H1 (cell line): ENCODE results near the gene OR51G2. TPM values are rescaled to one million over a fixed set of nuclear protein-coding genes. Genes with fewer than 3 reads are reported as not detected.

Experiments
- CTCF ChIA-PET: fragments of 300-600 bp; sonication (Branson Sonifier 250); formaldehyde crosslinking; loops from one replicate; lab custom pipeline; 2021; ENCODE audit not compliant: partially characterized antibody; lab: Charles Lee
- POLR2A ChIA-PET: fragments of 300-600 bp; sonication (Branson Sonifier 250); formaldehyde crosslinking; loops from one replicate; lab custom pipeline; 2021; ENCODE audit warnings: inconsistent platforms; ENCODE audit not compliant: partially characterized antibody; lab: Charles Lee
- DNase-seq, 2 experiments: peaks; one replicate each; pipeline versions ENCODE4 v3.0.0 to v3.0.0-alpha.2; 2010 to 2022; ENCODE audit warnings: low spot score in 2 of 2, low read depth in 1 of 2, mixed read lengths in 1 of 2
- FAIRE-seq: peaks from 2 replicates; lab custom pipeline; 2011; peaks lifted over from hg19 to GRCh38; lab: Jason Lieb, UNC
- H2AFZ ChIP-seq: 2 replicates; pipeline ENCODE4 v1.8.1; 2012; ENCODE audit warnings: low read length, inconsistent platforms
- H2AK5ac ChIP-seq: 2 replicates; pipeline ENCODE4 v1.6.1; 2013; ENCODE audit warnings: low read depth, low read length
- H2BK120ac ChIP-seq: replicated peaks from 2 replicates; pipeline ENCODE3; 2013; ENCODE audit warnings: low read depth, low read length, inconsistent platforms
- H2BK12ac ChIP-seq: 2 replicates; pipeline ENCODE4 v1.6.1; 2013; ENCODE audit warnings: low read depth, low read length
- H2BK15ac ChIP-seq: 2 replicates; pipeline ENCODE4 v1.6.1; 2013; ENCODE audit warnings: low read length
- H2BK20ac ChIP-seq: 2 replicates; pipeline ENCODE4 v1.6.1; 2013; ENCODE audit warnings: low read length
- H2BK5ac ChIP-seq: 2 replicates; pipeline ENCODE4 v1.6.1; 2013; ENCODE audit warnings: low read depth, low read length
- H3K14ac ChIP-seq: 2 replicates; pipeline ENCODE4 v1.6.1; 2013; ENCODE audit warnings: inconsistent platforms; ENCODE audit not compliant: insufficient read length
- H3K18ac ChIP-seq: 2 replicates; pipeline ENCODE4 v1.6.1; 2013; ENCODE audit warnings: low read length; ENCODE audit errors: extremely low read depth
- H3K23ac ChIP-seq: 2 replicates; pipeline ENCODE4 v1.6.1; 2013; ENCODE audit warnings: inconsistent platforms; ENCODE audit not compliant: insufficient read length
- H3K23me2 ChIP-seq: 2 replicates; pipeline ENCODE4 v1.6.1; 2013; ENCODE audit warnings: low read depth, low read length
- H3K27ac ChIP-seq: 2 replicates; pipeline ENCODE4 v1.6.1; 2011; ENCODE audit warnings: low read depth, low read length, inconsistent platforms
- H3K27me3 ChIP-seq, 4 experiments: replicated peaks in 1 of 4; 1 replicate in 1 of 4; 2 replicates in 3 of 4; pipeline versions ENCODE4 v1.6.1 to v1.8.1; 2011 to 2013; ENCODE audit warnings: low read length in 3 of 4, mild to moderate bottlenecking in 3 of 4, inconsistent platforms in 2 of 4, mixed read lengths in 2 of 4, moderate library complexity in 1 of 4; ENCODE audit not compliant: control insufficient read depth in 3 of 4, insufficient read depth in 3 of 4; ENCODE audit errors: extremely low read depth in 1 of 4
- H3K36me3 ChIP-seq, 4 experiments: 2 replicates each; pipeline versions ENCODE4 v1.6.1 to v1.8.1; 2011 to 2013; ENCODE audit warnings: mild to moderate bottlenecking in 4 of 4, low read length in 3 of 4, moderate library complexity in 2 of 4, control low read depth in 1 of 4, inconsistent platforms in 1 of 4; ENCODE audit not compliant: insufficient read depth in 4 of 4, control insufficient read depth in 2 of 4
- H3K4ac ChIP-seq: replicated peaks from 2 replicates; pipeline ENCODE3; 2013; ENCODE audit warnings: low read length, low read depth, mixed read lengths, inconsistent platforms; ENCODE audit not compliant: insufficient read length
- H3K4me1 ChIP-seq, 4 experiments: replicated peaks in 1 of 4; 1 replicate in 1 of 4; 2 replicates in 3 of 4; pipeline versions ENCODE4 v1.6.1 to v1.8.1; 2011 to 2013; ENCODE audit warnings: low read length in 3 of 4, inconsistent platforms in 2 of 4, mixed read lengths in 1 of 4; ENCODE audit not compliant: insufficient read depth in 4 of 4, control insufficient read depth in 3 of 4
- H3K4me2 ChIP-seq, 2 experiments: 2 replicates each; pipeline versions ENCODE4 v1.6.1 to v1.8.1; 2011 to 2013; ENCODE audit warnings: low read depth in 2 of 2, low read length in 2 of 2, control low read depth in 1 of 2, inconsistent platforms in 1 of 2, mild to moderate bottlenecking in 1 of 2; ENCODE audit not compliant: insufficient read depth in 1 of 2
- H3K4me3 ChIP-seq, 4 experiments: fragments of 200-600, 300-600 bp in 1 of 4; sonication (generic), shearing (Covaris generic), sonication (Bioruptor Twin) in 1 of 4; 2 replicates each; pipeline versions ENCODE4 v1.5.1 to v1.8.1; 2011 to 2016; ENCODE audit warnings: low read length in 4 of 4, low read depth in 3 of 4, control low read depth in 2 of 4, inconsistent platforms in 2 of 4, mild to moderate bottlenecking in 2 of 4, mixed read lengths in 1 of 4, moderate library complexity in 1 of 4; ENCODE audit not compliant: insufficient read depth in 2 of 4; ENCODE audit errors: extremely low read depth in 1 of 4
- H3K56ac ChIP-seq: replicated peaks from 2 replicates; pipeline ENCODE3; 2013; ENCODE audit warnings: low read depth, mild to moderate bottlenecking, mixed read lengths, low read length, inconsistent platforms; ENCODE audit not compliant: insufficient read length
- H3K79me1 ChIP-seq: 2 replicates; pipeline ENCODE4 v1.6.1; 2013; ENCODE audit warnings: low read depth, low read length, control low read depth
- H3K79me2 ChIP-seq, 2 experiments: 2 replicates each; pipeline versions ENCODE4 v1.6.1 to v1.8.1; 2012 to 2013; ENCODE audit warnings: low read length in 2 of 2, mild to moderate bottlenecking in 2 of 2, inconsistent platforms in 1 of 2; ENCODE audit not compliant: insufficient read depth in 2 of 2, control insufficient read depth in 1 of 2
- H3K9ac ChIP-seq, 4 experiments: replicated peaks in 1 of 4; 1 replicate in 1 of 4; 2 replicates in 3 of 4; pipeline versions ENCODE4 v1.6.1 to v1.8.1; 2011 to 2013; ENCODE audit warnings: low read depth in 3 of 4, low read length in 3 of 4, control low read depth in 2 of 4, mild to moderate bottlenecking in 2 of 4, moderate library complexity in 2 of 4, inconsistent platforms in 1 of 4; ENCODE audit errors: extremely low read depth in 1 of 4
- H3K9me3 ChIP-seq, 2 experiments: 2 replicates each; pipeline versions ENCODE4 v1.6.1 to v1.8.1; 2012 to 2013; ENCODE audit warnings: mild to moderate bottlenecking in 2 of 2, moderate library complexity in 2 of 2, control low read depth in 1 of 2, inconsistent platforms in 1 of 2, low read depth in 1 of 2, low read length in 1 of 2, mixed read lengths in 1 of 2; ENCODE audit not compliant: insufficient read depth in 2 of 2
- H4K20me1 ChIP-seq, 2 experiments: replicated peaks in 1 of 2; 2 replicates each; pipeline versions ENCODE3 to v1.8.1; 2011 to 2013; ENCODE audit warnings: inconsistent platforms in 2 of 2, low read length in 2 of 2, mild to moderate bottlenecking in 1 of 2; ENCODE audit not compliant: insufficient read depth in 2 of 2, control insufficient read depth in 1 of 2
- H4K5ac ChIP-seq: 2 replicates; pipeline ENCODE4 v1.6.1; 2013; ENCODE audit warnings: low read length, low read depth, mixed read lengths, inconsistent platforms; ENCODE audit not compliant: insufficient read length
- H4K8ac ChIP-seq: 2 replicates; pipeline ENCODE4 v1.8.0; 2013; ENCODE audit warnings: mild to moderate bottlenecking, moderate library complexity, low read length, inconsistent platforms; ENCODE audit not compliant: insufficient read depth; ENCODE audit errors: extremely low read depth
- H4K91ac ChIP-seq: replicated peaks from 2 replicates; pipeline ENCODE3; 2013; ENCODE audit warnings: low read length, mixed read lengths, inconsistent platforms; ENCODE audit not compliant: insufficient read length
- ASH2L ChIP-seq: fragments of 200-600, 300-600 bp; sonication (generic); IDR thresholded peaks from one replicate; pipeline ENCODE4 v1.7.1; 2017; ENCODE audit warnings: low read length
- ATF2 ChIP-seq: IDR thresholded peaks from 2 replicates; pipeline ENCODE4 v1.6.1; 2012; ENCODE audit warnings: low read length, inconsistent platforms
- E2F6 ChIP-seq: IDR thresholded peaks from 2 replicates; pipeline ENCODE4 v1.6.1; 2012; ENCODE audit warnings: inconsistent platforms
- HDAC2 ChIP-seq, 2 experiments: fragments of 300-600 bp in 1 of 2; sonication (generic) in 1 of 2; IDR thresholded peaks; 2 replicates each; pipeline ENCODE4 v1.6.1; 2011 to 2012; ENCODE audit warnings: low read depth in 2 of 2, low read length in 2 of 2, mild to moderate bottlenecking in 2 of 2, moderate library complexity in 2 of 2, borderline replicate concordance in 1 of 2, inconsistent platforms in 1 of 2
- JUN ChIP-seq: IDR thresholded peaks from 2 replicates; pipeline ENCODE4 v1.6.1; 2011; ENCODE audit warnings: low read depth, mild to moderate bottlenecking, improper control_type of control experiment, low read length
- JUND ChIP-seq: IDR thresholded peaks from 2 replicates; pipeline ENCODE4 v1.6.1; 2011; ENCODE audit warnings: mild to moderate bottlenecking, improper control_type of control experiment, low read length
- KDM4A ChIP-seq: IDR thresholded peaks from one replicate; pipeline ENCODE4 v1.7.1; 2012; ENCODE audit warnings: low read depth, mild to moderate bottlenecking, moderate library complexity, low read length, inconsistent platforms; ENCODE audit not compliant: severe bottlenecking
- POU5F1 ChIP-seq: IDR thresholded peaks from 2 replicates; pipeline ENCODE4 v1.6.1; 2011; ENCODE audit warnings: low read depth, mild to moderate bottlenecking, low read length, moderate library complexity
- RBBP5 ChIP-seq: IDR thresholded peaks from 2 replicates; pipeline ENCODE4 v1.7.1; 2012; ENCODE audit warnings: low read depth, mild to moderate bottlenecking, inconsistent platforms, low read length, moderate library complexity, borderline replicate concordance
- TBP ChIP-seq: IDR thresholded peaks from 2 replicates; pipeline ENCODE4 v1.6.1; 2011; ENCODE audit warnings: low read depth, low read length, improper control_type of control experiment
- YY1 ChIP-seq: IDR thresholded peaks from 2 replicates; pipeline ENCODE4 v1.6.1; 2011; ENCODE audit warnings: low read depth, mild to moderate bottlenecking, low read length
- polyA plus RNA-seq, 7 experiments: library from polyadenylated mRNA; depleted of rRNA in 3 of 7; stranded (reverse) in 5 of 7; unstranded in 2 of 7; fragments of >200 nt in 5 of 7; fragments of 200-250 nt in 2 of 7; gene quantifications; 1 replicate in 5 of 7; 2 replicates in 1 of 7; 4 replicates in 1 of 7; pipeline versions ENCODE4 v1.2.1 to v1.2.3, GENCODE V29; 2011 to 2013; ENCODE audit warnings: missing spikeins in 2 of 7, mixed read lengths in 2 of 7
- total RNA-seq: library from RNA; stranded (reverse); fragmentation: NEBNext Ultra II Directional; extraction: Animal tissue kit (Norgen Biotek cat#: 25700); gene quantifications from 2 replicates; pipeline ENCODE4 v1.2.1, GENCODE V29; 2021

The OR51G2 gene
- total and polyA plus RNA-seq, 2 of the 8 experiments (the other 6 are each of a cell fraction or from before 2014, with no cell fraction given): not detected

GRCh38 chr11:4926608-4927007 lies 7.5 kb upstream of the OR51G2 start:
- TF ChIP-seq HDAC2 (IDR thresholded peaks at IDR 0.05; ENCODE audit: borderline replicate concordance in 1 of 2, low read depth in 2 of 2, low read length in 2 of 2) (no peak), KDM4A (no peak), ATF2 (no peak), TBP (no peak), RBBP5 (no peak), POU5F1 (no peak), JUND (no peak), E2F6 (no peak), JUN (no peak), ASH2L (no peak), YY1 (no peak)

More at GRCh38 chr11:4926608-4927007, 7.5 kb upstream of the OR51G2 start:
- H2BK120ac ChIP-seq: no peak overlapping the region
- FAIRE-seq: no peak
- H4K20me1 ChIP-seq: peaks cover 0 to 1% of the 10 kb centered on the region in 2 experiments
- no peak overlapping the region for H3K9ac ChIP-seq
- ChIA-PET POLR2A (no interaction called here), CTCF (interaction anchor here (0.9 to 1.1 kb wide), 2 partner anchors 25 to 300 kb away, joined by 3 to 4 read pairs; no protein-coding TSS in a partner anchor)
- H2BK15ac ChIP-seq: no peak overlapping the region
- H2AK5ac ChIP-seq: no peak overlapping the region
- H3K4ac ChIP-seq: no peak overlapping the region
- H3K4me2 ChIP-seq: no peak overlapping the region
- no peaks in the 10 kb centered on the region for H3K23me2 ChIP-seq
- DNase-seq: no peak
- no peaks in the 10 kb centered on the region for H3K9me3 ChIP-seq
- H4K8ac ChIP-seq: no peak overlapping the region
- no peaks in the 10 kb centered on the region for H3K4me1 ChIP-seq
- H3K23ac ChIP-seq: no peak overlapping the region
- no peak overlapping the region for H4K91ac ChIP-seq
- no peak overlapping the region for H4K5ac ChIP-seq
- no peak overlapping the region for H3K4me3 ChIP-seq
- H2BK5ac ChIP-seq: no peak overlapping the region
- no peak overlapping the region for H2BK20ac ChIP-seq
- H3K79me1 ChIP-seq: no peaks in the 10 kb centered on the region
- H3K79me2 ChIP-seq: no peaks in the 10 kb centered on the region
- H3K14ac ChIP-seq: no peak overlapping the region
- H3K27ac ChIP-seq: no peak overlapping the region
- H3K56ac ChIP-seq: no peak overlapping the region
- H2AFZ ChIP-seq: no peak overlapping the region
- no peak overlapping the region for H2BK12ac ChIP-seq
- H3K27me3 ChIP-seq: no peaks in the 10 kb centered on the region
- H3K18ac ChIP-seq: no peak overlapping the region
- H3K36me3 ChIP-seq: no peaks in the 10 kb centered on the region
